AG04450 (cell line): ENCODE data around the gene DYRK3. TPM values are rescaled to one million over a fixed set of nuclear protein-coding genes. Genes with fewer than 3 reads are reported as not detected.

Source experiments
- CTCF ChIA-PET: fragments of 300-600, 350-600 bp; formaldehyde crosslinking; extraction: SDS; loops from one replicate; lab custom pipeline; 2022; ENCODE audit warnings: antibody characterized with exemption, inconsistent platforms; lab: Charles Lee
- POLR2A ChIA-PET: fragments of 350-600 bp; formaldehyde crosslinking; extraction: SDS; loops from one replicate; lab custom pipeline; 2021; ENCODE audit warnings: antibody characterized with exemption, inconsistent platforms; lab: Yijun Ruan, JAX
- DNase-seq: peaks from one replicate; pipeline ENCODE4 v3.0.0-alpha.2; 2011; ENCODE audit warnings: low read depth, low spot score
- H3K27ac ChIP-seq: one replicate; pipeline ENCODE4 v1.5.1; 2012; ENCODE audit warnings: low read depth, low read length, control low read depth
- H3K27me3 ChIP-seq: one replicate; pipeline ENCODE4 v1.6.0; 2012; ENCODE audit warnings: low read length; ENCODE audit not compliant: control insufficient read depth, insufficient read depth
- H3K4me3 ChIP-seq: 2 replicates; pipeline ENCODE4 v1.5.1; 2011; ENCODE audit warnings: mild to moderate bottlenecking, low read depth, low read length, control low read depth
- H3K9me3 ChIP-seq: 2 replicates; pipeline ENCODE4 v1.5.1; 2012; ENCODE audit warnings: low read length; ENCODE audit not compliant: control insufficient read depth, insufficient read depth
- CTCF ChIP-seq: IDR thresholded peaks from 2 replicates; pipeline ENCODE4 v1.5.1; 2011; ENCODE audit warnings: low read depth, low read length, control low read depth, inconsistent platforms
- polyA minus RNA-seq: library from RNA; depleted of rRNA, polyadenylated mRNA; stranded (reverse); fragments of >200 nt; gene quantifications from 2 replicates; pipeline ENCODE4 v1.2.3, GENCODE V29; 2011; rRNA and poly(A)+ RNA removed
- polyA plus RNA-seq: library from polyadenylated mRNA; depleted of rRNA; stranded (reverse); fragments of >200 nt; gene quantifications from 2 replicates; pipeline ENCODE4 v1.2.3, GENCODE V29; 2011; rRNA removed

The DYRK3 gene
- polyA plus RNA-seq (13.4 and 13.8 TPM in 2 replicates), polyA minus RNA-seq (11.4 and 16.4 TPM in 2 replicates)

- POLR2A ChIA-PET: interaction anchor here (0.6 to 1.9 kb wide), 10 partner anchors 20 to 291 kb away, joined by 3 to 17 read pairs (median 4); partner anchors contain the start of gene EIF2D
- Histone ChIP-seq H3K27ac (peak within 1 kb of the TSS; percentile 69), H3K9me3 (no peaks in the 10 kb centered on the region), H3K4me3 (peak within 1 kb of the TSS; percentile 80), H3K27me3 (no peaks in the 10 kb centered on the region)
- CTCF ChIA-PET: interaction anchor here (0.7 to 7.6 kb wide), 14 partner anchors 11 to 391 kb away, joined by 3 to 202 read pairs (median 6); partner anchors contain the start of gene EIF2D
- DNase-seq: peak; percentile 78
- TF ChIP-seq CTCF: no peak
Observed at GRCh38 chr1:206635080-206635977, at the start of gene DYRK3. Gene DYRK3, plus strand, starts transcription at chr1:206635536. Its CDS starts 168 bp downstream, at chr1:206635704.

- Histone ChIP-seq H3K27me3 (no peaks in the 10 kb centered on the region), H3K27ac (no peak overlapping the region), H3K4me3 (no peak overlapping the region), H3K9me3 (no peaks in the 10 kb centered on the region)
- TF ChIP-seq CTCF: no peak
- ChIA-PET CTCF (interaction anchor here (1.2 to 4.5 kb wide), 12 partner anchors 25 to 124 kb away, joined by 3 to 86 read pairs (median 6); partner anchors contain the start of genes EIF2D and RASSF5), POLR2A (no interaction called here)
- no peak for DNase-seq
Observed at GRCh38 chr1:206586501-206587445, 48.6 kb upstream of the DYRK3 start.

GRCh38 chr1:206587904-206588303, 47.4 kb upstream of the DYRK3 start:
- ChIA-PET CTCF (interaction anchor here (0.6 to 3.0 kb wide), 7 partner anchors 24 to 109 kb away, joined by 3 to 16 read pairs (median 5); partner anchors contain the start of gene EIF2D), POLR2A (interaction anchor here (0.7 kb wide), 1 partner anchor 56 kb away, joined by 4 read pairs; no protein-coding TSS in a partner anchor)
- H3K9me3 ChIP-seq: no peaks in the 10 kb centered on the region
- TF ChIP-seq CTCF: no peak
- DNase-seq: no peak
- H3K27me3 ChIP-seq: no peaks in the 10 kb centered on the region
- H3K4me3 ChIP-seq: no peak overlapping the region
- H3K27ac ChIP-seq: no peak overlapping the region

GRCh38 chr1:206588492-206588891, 46.8 kb upstream of the DYRK3 start:
- Histone ChIP-seq H3K9me3 (no peaks in the 10 kb centered on the region), H3K27me3 (no peaks in the 10 kb centered on the region), H3K4me3 (no peak overlapping the region), H3K27ac (peak overlapping the region; percentile 77)
- no peak for TF ChIP-seq CTCF
- no peak for DNase-seq
- ChIA-PET CTCF (interaction anchor here (1.0 to 3.0 kb wide), 6 partner anchors 8 to 109 kb away, joined by 3 to 16 read pairs (median 8); no protein-coding TSS in a partner anchor), POLR2A (interaction anchor here (1.6 kb wide), 1 partner anchor 24 kb away, joined by 5 read pairs; the partner anchor contains the start of gene EIF2D)
